SJCRH30 (cell line): ENCODE data around the gene NAV2. TPM values are rescaled to one million over a fixed set of nuclear protein-coding genes. Genes with fewer than 3 reads are reported as not detected.
A peak's percentile ranks its signal among the peaks of the same experiment; 100 is the strongest.

Experiments used
- DNase-seq, 2 experiments: peaks; one replicate each; pipeline ENCODE4 v3.0.0-alpha.2; 2015 to 2020
- H3K27ac ChIP-seq: fragments of 250-450 bp; sonication (Bioruptor Pico); 2 replicates; pipeline ENCODE4 v1.5.1; 2020; ENCODE audit warnings: mild to moderate bottlenecking, moderate library complexity
- H3K27me3 ChIP-seq: fragments of 250-450 bp; sonication (Bioruptor Pico); 2 replicates; pipeline ENCODE4 v1.5.1; 2020; ENCODE audit warnings: mild to moderate bottlenecking, moderate library complexity
- H3K36me3 ChIP-seq: fragments of 250-450 bp; sonication (Bioruptor Pico); 2 replicates; pipeline ENCODE4 v1.5.1; 2020; ENCODE audit warnings: mild to moderate bottlenecking, moderate library complexity
- H3K4me1 ChIP-seq: fragments of 250-450 bp; sonication (Bioruptor Pico); 2 replicates; pipeline ENCODE4 v1.5.1; 2020; ENCODE audit warnings: mild to moderate bottlenecking, moderate library complexity
- H3K4me3 ChIP-seq: fragments of 250-450 bp; sonication (Bioruptor Pico); 2 replicates; pipeline ENCODE4 v1.5.1; 2020; ENCODE audit warnings: mild to moderate bottlenecking, moderate library complexity
- H3K9me3 ChIP-seq: fragments of 250-450 bp; sonication (Bioruptor Pico); replicated peaks from 2 replicates; pipeline ENCODE4 v1.5.1; 2020; ENCODE audit warnings: mild to moderate bottlenecking, moderate library complexity
- total RNA-seq: library from RNA; depleted of rRNA; stranded (reverse); fragments of >200 nt; shearing (Covaris generic); gene quantifications from 2 replicates; pipeline ENCODE4 v1.2.3, GENCODE V29; 2014

NAV2 gene
- total RNA-seq, 1 experiment from 2014 or later, result 73.1 TPM

DNA sequence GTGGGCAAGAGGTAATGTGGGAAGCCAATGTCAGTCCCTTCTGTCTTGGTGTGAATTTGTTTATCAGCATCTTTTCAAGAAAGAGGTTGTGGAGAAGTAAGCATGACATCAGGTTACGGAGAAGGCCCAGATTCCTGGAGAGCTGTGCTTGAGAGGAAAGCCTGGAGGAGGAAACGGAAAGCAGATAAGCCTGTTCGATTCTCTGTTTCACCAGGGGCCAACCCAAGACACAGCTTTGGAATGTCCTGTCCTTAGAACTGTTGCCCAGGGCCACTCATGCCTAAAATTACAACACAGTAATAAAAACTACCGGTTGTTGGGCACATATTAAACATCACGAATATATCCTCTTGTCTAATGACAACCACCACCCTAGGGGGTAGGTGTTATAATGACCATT, 148.5 kb downstream of the NAV2 start:
- Histone ChIP-seq H3K27ac (no peak overlapping the region), H3K27me3 (no peaks in the 10 kb centered on the region), H3K36me3 (peaks cover 6% of the 10 kb centered on the region; the same call in 1 of the 2 replicates), H3K4me3 (no peak overlapping the region), H3K9me3 (no peaks in the 10 kb centered on the region), H3K4me1 (peaks cover 22% of the 10 kb centered on the region)
- no peak for DNase-seq

DNA sequence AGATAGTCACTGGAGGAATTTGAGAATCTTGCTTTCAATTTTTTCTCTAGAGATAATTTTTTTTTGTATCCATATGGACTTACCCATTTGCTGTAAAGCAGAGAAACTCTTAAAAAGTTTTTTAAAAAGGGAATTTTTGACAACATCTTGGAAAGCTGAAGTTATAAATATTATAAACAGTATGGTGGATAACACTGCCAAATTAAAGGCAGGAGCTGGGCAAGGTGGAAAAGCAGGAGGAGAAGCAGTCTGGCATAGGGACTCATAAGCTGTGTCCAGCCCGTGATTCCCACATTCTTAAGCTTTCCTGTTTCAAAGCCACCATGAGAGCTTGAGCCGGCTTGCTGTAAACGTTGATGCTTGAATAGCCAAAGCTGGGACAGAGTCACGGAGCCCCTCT, 149.5 kb downstream of the NAV2 start:
- Histone ChIP-seq H3K9me3 (no peaks in the 10 kb centered on the region), H3K4me1 (peaks cover 22% of the 10 kb centered on the region), H3K4me3 (no peak overlapping the region), H3K27ac (no peak overlapping the region), H3K36me3 (no peaks in the 10 kb centered on the region), H3K27me3 (no peaks in the 10 kb centered on the region)
- no peak for DNase-seq

DNA sequence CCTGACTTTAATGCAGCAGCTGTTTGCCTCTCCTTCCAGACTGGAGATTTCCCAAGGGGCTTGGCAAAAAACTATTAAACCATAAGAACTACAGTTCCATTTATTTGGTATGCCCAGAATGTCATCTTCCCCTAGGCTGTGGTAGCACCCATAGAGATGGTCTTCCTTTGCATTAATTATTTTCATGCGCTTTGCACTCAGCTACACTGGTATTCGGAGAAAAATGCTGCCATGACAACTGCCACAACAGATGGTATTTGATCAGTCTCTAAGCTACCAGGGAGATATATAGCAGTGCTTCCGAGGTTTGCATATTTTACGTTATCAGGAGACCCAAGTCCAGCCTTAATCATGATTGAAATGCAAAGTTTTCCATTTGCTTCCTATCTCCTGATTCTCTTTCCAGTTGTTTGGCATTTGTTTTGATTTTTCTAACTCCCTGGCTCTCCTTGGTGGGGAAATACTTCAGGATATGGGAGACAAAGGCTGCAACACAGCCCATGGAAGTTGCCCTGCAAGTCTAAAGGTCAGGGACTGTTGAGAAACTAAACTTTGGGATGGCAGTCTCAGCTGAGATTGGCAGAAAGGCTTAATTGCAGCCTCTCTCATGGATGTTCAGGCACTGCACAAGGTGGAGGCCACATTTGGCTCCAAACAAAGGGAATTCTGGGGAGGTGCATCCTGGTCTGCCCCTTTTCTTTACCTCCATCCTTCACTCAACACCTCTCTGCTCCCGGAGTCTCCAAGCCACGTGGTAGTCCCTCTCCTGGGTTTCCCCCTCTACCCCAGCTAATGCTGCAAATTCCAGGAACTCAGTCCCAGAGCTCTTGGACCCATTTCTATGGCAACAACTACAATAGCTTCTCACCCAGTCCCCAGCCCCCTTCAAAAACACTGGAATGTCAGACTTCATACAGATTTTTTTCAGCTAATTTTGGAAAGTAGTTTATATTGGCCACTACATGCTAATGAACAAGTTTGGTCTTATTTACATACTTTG, 151.8 kb downstream of the NAV2 start:
- peaks cover 44% of the 10 kb centered on the region for H3K4me1 ChIP-seq

DNA sequence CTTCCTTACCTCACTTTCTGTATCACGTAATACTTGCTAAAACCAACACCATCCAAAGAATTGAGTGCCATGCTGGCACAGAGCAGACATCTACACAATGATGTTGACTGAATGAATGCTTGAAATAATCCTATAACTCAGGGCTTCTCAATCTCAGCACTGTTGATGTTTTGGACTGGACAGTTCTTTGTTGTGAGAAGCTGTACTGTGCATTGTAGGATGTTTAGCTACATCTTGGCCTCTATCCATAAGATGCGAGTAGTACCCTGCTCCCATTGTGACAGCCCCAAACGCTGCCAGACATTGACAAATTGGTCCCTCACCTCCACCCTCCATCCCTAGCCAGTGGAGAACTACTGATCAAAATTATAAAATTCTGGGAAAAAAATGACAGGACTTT, 153.4 kb downstream of the NAV2 start:
- Histone ChIP-seq H3K4me1 (peaks cover 60% of the 10 kb centered on the region), H3K27ac (no peak overlapping the region), H3K27me3 (no peaks in the 10 kb centered on the region)

More for the DNA sequence above, 151.8 kb downstream of the NAV2 start:
- Histone ChIP-seq H3K27me3 (no peaks in the 10 kb centered on the region), H3K9me3 (no peaks in the 10 kb centered on the region), H3K4me3 (no peak overlapping the region), H3K27ac (peak overlapping the region; percentile 68), H3K36me3 (no peaks in the 10 kb centered on the region)
- DNase-seq, result peak; percentile 70 to 84

DNA sequence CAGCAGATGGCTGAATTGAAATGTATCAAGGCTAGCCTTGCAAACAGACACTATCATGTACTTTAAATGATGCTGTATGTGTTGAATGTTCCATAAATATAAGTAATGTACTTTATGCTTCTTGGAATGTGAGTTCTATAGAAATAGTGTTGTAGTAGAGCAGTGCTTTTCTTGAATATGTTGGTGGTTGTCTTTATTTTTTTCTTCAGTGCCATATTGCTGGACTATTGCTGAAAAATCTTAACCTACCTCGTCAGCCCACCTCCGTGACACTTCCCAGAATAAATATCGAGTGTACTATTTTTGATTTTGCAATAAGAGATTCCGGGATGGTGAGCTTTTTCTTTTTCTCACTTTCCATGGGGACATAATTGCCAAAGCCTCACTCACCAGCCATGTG, 153.9 kb downstream of the NAV2 start:
- H3K27me3 ChIP-seq, result no peaks in the 10 kb centered on the region
- no peaks in the 10 kb centered on the region; the same call in 1 of the 2 replicates for H3K36me3 ChIP-seq
- H3K4me3 ChIP-seq, result no peak overlapping the region
- no peaks in the 10 kb centered on the region for H3K9me3 ChIP-seq
- H3K27ac ChIP-seq, result no peak overlapping the region
- peaks cover 65% of the 10 kb centered on the region for H3K4me1 ChIP-seq
- DNase-seq, result no peak

More for the DNA sequence above, 153.4 kb downstream of the NAV2 start:
- Histone ChIP-seq H3K4me3 (no peak overlapping the region), H3K36me3 (no peaks in the 10 kb centered on the region; the same call in 1 of the 2 replicates), H3K9me3 (no peaks in the 10 kb centered on the region)
- no peak for DNase-seq

DNA sequence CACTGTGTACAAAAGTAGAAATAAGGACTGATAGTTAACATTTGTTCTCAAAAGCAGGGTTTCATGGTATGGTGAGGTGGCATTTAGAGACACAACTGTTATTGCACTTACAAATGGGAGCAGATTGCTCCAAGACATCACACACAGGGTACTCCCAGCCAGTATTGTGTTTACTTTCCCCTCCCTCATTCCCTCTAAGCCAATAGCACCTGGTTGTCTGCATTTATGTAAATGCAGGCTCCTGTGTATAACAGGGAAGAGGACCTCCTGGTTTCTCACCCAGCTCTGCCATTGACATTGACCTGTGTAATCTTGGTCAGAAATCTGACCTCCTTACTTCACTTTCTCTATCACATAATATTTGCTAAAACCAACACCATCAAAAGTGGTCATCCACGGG, 154.4 kb downstream of the NAV2 start:
- no peaks in the 10 kb centered on the region for H3K27me3 ChIP-seq
- no peak overlapping the region for H3K4me3 ChIP-seq
- H3K9me3 ChIP-seq, result no peaks in the 10 kb centered on the region
- H3K27ac ChIP-seq, result no peak overlapping the region
- peaks cover 71% of the 10 kb centered on the region for H3K4me1 ChIP-seq
- H3K36me3 ChIP-seq, result no peaks in the 10 kb centered on the region; the same call in 1 of the 2 replicates
- no peak for DNase-seq

DNA sequence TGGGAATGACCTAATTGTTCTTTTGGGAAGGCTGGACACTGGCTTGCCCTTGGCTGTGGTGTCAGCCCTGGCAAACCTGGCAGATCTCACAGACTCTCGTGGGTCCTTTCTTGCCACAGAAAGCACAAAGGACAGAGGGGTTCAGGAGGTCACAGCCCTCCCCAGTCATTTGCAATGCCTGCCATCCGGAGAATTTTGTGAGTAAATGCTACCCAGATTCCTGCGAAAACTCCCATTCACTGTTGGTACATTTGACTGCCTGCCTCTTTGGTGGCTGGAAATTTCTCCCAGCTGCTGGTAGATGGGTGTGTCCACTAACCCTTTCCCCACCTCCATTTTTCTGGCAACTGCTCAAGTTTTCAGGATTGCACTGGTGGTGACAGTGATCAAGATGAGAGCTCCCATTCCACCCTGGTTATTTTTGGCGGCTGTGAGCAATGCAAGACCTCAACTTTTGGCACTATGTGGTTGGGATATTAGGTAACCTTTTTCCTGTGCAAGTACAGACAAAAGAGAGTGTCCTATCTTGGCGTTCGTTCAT, 155.7 kb downstream of the NAV2 start:
- Histone ChIP-seq H3K9me3 (no peaks in the 10 kb centered on the region), H3K27me3 (no peaks in the 10 kb centered on the region), H3K4me3 (no peak overlapping the region), H3K36me3 (no peaks in the 10 kb centered on the region; the same call in 1 of the 2 replicates), H3K4me1 (peaks cover 81% of the 10 kb centered on the region), H3K27ac (peak overlapping the region; percentile 62)
- DNase-seq, result peak; percentile 94 to 95

DNA sequence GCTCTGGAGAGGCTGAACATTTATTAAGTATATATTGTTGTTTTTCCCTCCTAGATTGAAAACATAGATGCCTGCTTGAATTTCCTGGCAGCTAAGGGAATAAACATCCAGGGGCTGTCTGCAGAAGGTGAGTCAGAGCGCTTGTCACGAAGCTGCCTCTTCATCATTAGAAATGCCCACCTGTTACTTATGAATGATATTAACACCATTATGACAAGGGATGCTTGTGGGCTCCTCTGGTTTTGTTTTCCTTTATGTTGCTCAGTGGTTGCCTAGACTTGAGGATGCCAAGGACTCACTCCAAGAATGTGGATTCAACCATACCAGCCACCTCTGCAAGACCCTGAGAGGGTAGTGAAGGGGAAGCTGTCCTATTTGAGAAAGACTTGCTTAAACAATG, 156.2 kb downstream of the NAV2 start:
- peaks cover 81% of the 10 kb centered on the region for H3K4me1 ChIP-seq
- peak; percentile 49 to 65 for DNase-seq
- H3K27ac ChIP-seq, result peak overlapping the region; percentile 62
- no peak overlapping the region for H3K4me3 ChIP-seq
- no peaks in the 10 kb centered on the region for H3K9me3 ChIP-seq
- H3K27me3 ChIP-seq, result no peaks in the 10 kb centered on the region
- H3K36me3 ChIP-seq, result no peaks in the 10 kb centered on the region; the same call in 1 of the 2 replicates

DNA sequence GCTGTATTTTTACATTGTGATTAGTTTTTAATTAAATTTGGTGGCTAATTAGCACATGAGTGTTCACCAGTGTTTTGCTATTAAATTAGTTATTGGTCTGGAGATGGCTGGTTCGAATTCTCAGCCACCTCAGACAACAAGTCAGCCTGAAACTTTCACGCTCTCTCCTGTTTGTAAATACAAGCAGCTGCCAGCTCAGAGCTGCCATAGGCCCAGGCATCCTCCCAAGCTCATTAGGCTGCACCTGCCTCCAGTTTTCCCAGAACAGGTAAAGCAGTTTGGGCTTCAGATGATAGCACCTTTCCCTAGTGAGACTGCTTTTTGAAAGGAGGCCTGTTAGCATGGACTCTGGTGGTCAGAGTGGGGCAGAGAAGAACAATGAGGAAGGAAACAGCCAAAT, 156.8 kb downstream of the NAV2 start:
- no peaks in the 10 kb centered on the region for H3K9me3 ChIP-seq
- peak in 1 of 2 experiments; percentile 56 for DNase-seq
- H3K27ac ChIP-seq, result peak overlapping the region; percentile 62
- peaks cover 81% of the 10 kb centered on the region for H3K4me1 ChIP-seq
- H3K4me3 ChIP-seq, result no peak overlapping the region
- H3K27me3 ChIP-seq, result no peaks in the 10 kb centered on the region
- H3K36me3 ChIP-seq, result no peaks in the 10 kb centered on the region; the same call in 1 of the 2 replicates

DNA sequence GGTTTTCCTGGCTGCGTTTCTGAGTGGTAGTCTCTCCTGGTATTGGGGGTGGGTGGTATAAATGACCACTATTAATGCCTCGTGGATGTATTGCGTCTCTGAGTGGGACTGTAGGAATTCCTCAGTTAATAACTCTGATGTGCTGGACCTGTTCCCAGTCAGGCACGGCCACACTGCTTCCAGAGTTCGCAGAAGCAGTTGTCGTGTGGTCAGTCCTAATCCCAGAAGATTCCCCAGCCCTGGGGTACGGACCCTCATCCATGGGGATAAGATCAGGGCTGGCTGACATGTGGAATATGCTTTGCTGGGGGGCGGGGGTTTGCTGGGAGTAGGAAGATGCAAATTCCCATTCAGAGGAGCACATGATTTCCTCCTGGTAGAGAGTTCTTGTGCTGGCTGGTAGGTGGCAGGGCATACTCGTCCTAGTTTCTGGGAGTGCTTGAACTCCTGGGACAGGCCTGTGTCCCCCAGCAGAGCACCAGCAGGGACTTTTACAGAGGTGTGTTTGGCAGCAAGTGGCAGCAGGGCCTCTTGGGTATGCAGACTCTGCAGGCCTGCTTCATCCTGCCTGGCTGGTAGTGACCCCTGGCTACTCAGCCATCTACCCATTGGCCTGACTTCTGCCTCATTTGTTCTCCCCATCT, 157.4 kb downstream of the NAV2 start:
- no peak overlapping the region for H3K4me3 ChIP-seq
- peak; percentile 95 for DNase-seq

DNA sequence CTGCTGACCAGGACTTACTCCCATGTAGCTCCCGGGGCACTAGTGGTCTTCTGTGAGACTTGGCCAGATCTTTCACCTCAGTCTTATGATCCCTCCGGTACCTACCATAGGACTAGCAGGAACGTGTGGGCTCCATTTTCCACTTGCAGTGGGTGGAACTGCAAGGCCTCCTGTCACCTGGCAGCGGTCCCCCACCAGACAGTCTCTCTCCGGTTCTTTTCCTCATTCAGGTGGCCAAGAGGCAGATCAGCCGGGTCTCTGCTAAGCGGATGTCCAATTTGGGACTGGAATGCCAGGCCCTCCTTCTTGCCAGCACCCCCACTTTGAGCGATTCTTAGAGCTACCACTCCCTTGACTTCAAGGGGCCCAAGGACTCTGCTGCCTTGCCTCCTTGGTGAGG, 158.9 kb downstream of the NAV2 start:
- no peak overlapping the region for H3K4me3 ChIP-seq
- no peak overlapping the region for H3K27ac ChIP-seq
- no peak for DNase-seq
- H3K36me3 ChIP-seq, result peaks cover 3% of the 10 kb centered on the region; the same call in 1 of the 2 replicates
- H3K27me3 ChIP-seq, result no peaks in the 10 kb centered on the region
- H3K4me1 ChIP-seq, result peaks cover 74% of the 10 kb centered on the region
- H3K9me3 ChIP-seq, result no peaks in the 10 kb centered on the region

More for the DNA sequence above, 157.4 kb downstream of the NAV2 start:
- Histone ChIP-seq H3K27ac (peak overlapping the region; percentile 62), H3K36me3 (no peaks in the 10 kb centered on the region; the same call in 1 of the 2 replicates), H3K9me3 (no peaks in the 10 kb centered on the region), H3K27me3 (no peaks in the 10 kb centered on the region), H3K4me1 (peaks cover 76% of the 10 kb centered on the region)

DNA sequence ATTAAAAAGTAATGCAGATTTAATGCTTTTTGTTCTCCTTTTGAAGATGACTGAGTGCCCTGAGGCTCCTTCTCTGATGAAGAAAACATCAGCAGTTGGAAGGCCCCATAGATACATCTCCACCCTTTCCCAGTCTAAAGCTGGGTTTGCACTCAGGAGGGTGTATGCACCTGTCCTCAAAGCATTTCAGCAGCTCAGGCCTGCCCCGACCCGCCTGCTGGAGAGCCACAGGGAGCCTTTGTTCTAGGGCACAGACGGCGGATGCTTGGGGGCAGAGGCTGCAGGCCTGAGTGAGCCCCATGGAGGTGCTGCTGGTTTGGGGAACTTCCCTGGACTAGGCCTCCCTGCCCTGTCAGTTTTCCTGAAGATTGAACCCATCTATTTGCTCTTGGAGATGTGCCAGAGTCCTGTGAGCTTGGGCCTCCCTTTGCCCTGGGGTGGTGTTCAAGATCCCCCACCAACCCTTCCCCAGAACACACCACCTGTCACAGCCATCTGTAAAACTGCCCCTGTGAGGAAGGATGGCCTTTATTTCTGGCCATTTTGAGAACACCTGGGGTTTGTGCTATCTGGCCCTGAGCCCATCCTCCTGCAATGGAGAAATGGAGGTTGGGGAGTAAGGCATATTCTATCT, 160.0 kb downstream of the NAV2 start:
- H3K27ac ChIP-seq, result peak overlapping the region; percentile 41
- peaks cover 3% of the 10 kb centered on the region for H3K36me3 ChIP-seq
- H3K9me3 ChIP-seq, result no peaks in the 10 kb centered on the region
- H3K4me1 ChIP-seq, result peaks cover 71% of the 10 kb centered on the region
- H3K4me3 ChIP-seq, result no peak overlapping the region
- no peaks in the 10 kb centered on the region for H3K27me3 ChIP-seq
- DNase-seq, result peak; percentile 91 to 96

DNA sequence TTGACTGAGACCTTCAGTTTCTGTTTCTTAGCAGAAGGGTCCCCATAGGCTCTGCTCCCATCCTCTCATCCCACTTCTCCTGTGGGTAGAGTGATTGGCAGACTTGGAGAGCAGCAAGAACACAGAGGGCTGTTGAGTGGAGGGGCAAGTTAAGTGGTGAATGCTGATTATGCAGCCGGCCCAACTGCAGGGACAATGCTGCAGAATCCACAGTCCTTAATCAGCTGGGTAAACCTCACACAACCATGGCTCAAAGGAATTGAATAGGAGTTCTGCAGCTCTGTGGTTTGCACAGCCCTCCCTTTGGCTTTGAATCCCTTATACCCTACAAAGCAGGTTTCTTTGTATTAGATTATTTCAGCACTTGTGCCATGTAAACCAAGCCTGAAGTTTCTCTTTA, 161.1 kb downstream of the NAV2 start:
- Histone ChIP-seq H3K4me1 (peaks cover 62% of the 10 kb centered on the region), H3K27me3 (no peaks in the 10 kb centered on the region), H3K27ac (no peak overlapping the region), H3K9me3 (no peaks in the 10 kb centered on the region), H3K4me3 (no peak overlapping the region), H3K36me3 (peaks cover 6% of the 10 kb centered on the region)
- no peak for DNase-seq

DNA sequence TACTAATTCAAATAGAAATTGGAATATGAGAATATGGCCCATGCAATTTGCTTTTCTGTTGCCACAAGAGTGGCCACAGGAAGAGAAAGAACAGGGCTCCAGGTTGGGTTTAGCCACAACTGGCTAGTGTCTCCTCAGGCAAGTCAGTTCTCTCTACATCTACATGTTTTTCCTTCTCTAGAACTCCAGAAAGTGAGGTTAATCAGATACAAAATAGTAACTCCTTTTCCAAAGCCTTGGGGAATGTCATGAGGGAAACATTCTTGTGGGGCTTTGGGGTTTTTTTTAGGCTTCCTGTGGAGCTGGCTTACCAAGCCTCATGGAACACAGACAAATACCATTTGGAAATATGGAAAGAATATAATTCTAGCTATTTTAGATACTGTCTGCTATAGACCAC, 161.6 kb downstream of the NAV2 start:
- DNase-seq, result no peak
- Histone ChIP-seq H3K27me3 (no peaks in the 10 kb centered on the region), H3K4me1 (peaks cover 56% of the 10 kb centered on the region), H3K4me3 (no peak overlapping the region), H3K36me3 (peaks cover 6% of the 10 kb centered on the region), H3K9me3 (no peaks in the 10 kb centered on the region), H3K27ac (no peak overlapping the region)
